HepG2 (cell line): ENCODE data around the gene CCDC154. TPM values are rescaled to one million over a fixed set of nuclear protein-coding genes. Genes with fewer than 3 reads are reported as not detected.

Experiments
- ATAC-seq: fragments of 200-7000 bp; cut with Tn5 transposase; 3 replicates; pipeline ENCODE4 v1.9.1; 2020; ENCODE audit warnings: mild to moderate bottlenecking, moderate library complexity
- BruUV-seq: library from RNA; stranded (reverse); fragments of 400-500 nt; replicated peaks from 2 replicates; lab custom pipeline; 2021; lab: Mats Ljungman, UMichigan
- CTCF ChIA-PET: fragments of 300-600 bp; formaldehyde crosslinking; extraction: SDS; loops from one replicate; lab custom pipeline; 2021; ENCODE audit warnings: low total read pairs, inconsistent platforms, low intra/inter-chr PET ratio; lab: Yijun Ruan, JAX
- POLR2A ChIA-PET: fragments of 350-600 bp; sonication (Branson Sonifier 250); formaldehyde crosslinking; loops from one replicate; lab custom pipeline; 2020; ENCODE audit warnings: antibody characterized with exemption, inconsistent platforms; lab: Yijun Ruan, JAX
- DNase-seq: peaks from one replicate; pipeline ENCODE4 v3.0.0-alpha.2; 2015; ENCODE audit warnings: low spot score
- FAIRE-seq: peaks from 3 replicates; lab custom pipeline; 2011; peaks lifted over from hg19 to GRCh38; lab: Jason Lieb, UNC
- H2AFZ ChIP-seq: one replicate; pipeline ENCODE4 v1.6.1; 2011; ENCODE audit warnings: low read length, inconsistent platforms
- H3K27ac ChIP-seq: fragments of 300-600 bp; 3 replicates; pipeline ENCODE4 v1.8.0; 2011; ENCODE audit warnings: mixed run types, mild to moderate bottlenecking, mixed read lengths, low read length, inconsistent platforms; ENCODE audit not compliant: insufficient read depth; ENCODE audit errors: extremely low read length
- H3K27me3 ChIP-seq, 2 experiments: fragments of 200-600 bp in 1 of 2; 2 replicates in 1 of 2; 3 replicates in 1 of 2; pipeline versions ENCODE4 v1.6.0 to v1.8.0; 2011; ENCODE audit warnings: low read length in 2 of 2, mild to moderate bottlenecking in 2 of 2, moderate library complexity in 2 of 2, inconsistent platforms in 1 of 2; ENCODE audit not compliant: insufficient read depth in 2 of 2, control insufficient read depth in 1 of 2
- H3K36me3 ChIP-seq, 2 experiments: fragments of 200-600 bp in 1 of 2; replicated peaks in 1 of 2; 2 replicates in 1 of 2; 3 replicates in 1 of 2; pipeline versions ENCODE4 v1.5.1 to v1.8.0; 2011; ENCODE audit warnings: low read length in 2 of 2, inconsistent platforms in 1 of 2; ENCODE audit not compliant: insufficient read depth in 2 of 2, control insufficient read depth in 1 of 2
- H3K4me1 ChIP-seq: 2 replicates; pipeline ENCODE4 v1.5.1; 2012; ENCODE audit warnings: low read length, inconsistent platforms; ENCODE audit not compliant: insufficient read depth
- H3K4me2 ChIP-seq: 2 replicates; pipeline ENCODE4 v1.6.0; 2011; ENCODE audit warnings: low read depth, low read length, inconsistent platforms
- H3K4me3 ChIP-seq, 3 experiments: fragments of 200-600 bp in 1 of 3; sonication (generic), shearing (Covaris generic) in 1 of 3; replicated peaks in 1 of 3; 2 replicates each; pipeline ENCODE4 v1.5.1; 2011 to 2016; ENCODE audit warnings: low read length in 3 of 3, inconsistent platforms in 2 of 3, low read depth in 2 of 3, mild to moderate bottlenecking in 2 of 3, control low read depth in 1 of 3, mixed read lengths in 1 of 3; ENCODE audit not compliant: insufficient read depth in 1 of 3
- H3K79me2 ChIP-seq: one replicate; pipeline ENCODE4 v1.6.1; 2011; ENCODE audit warnings: low read length, inconsistent platforms; ENCODE audit not compliant: insufficient read depth
- H3K9ac ChIP-seq: 2 replicates; pipeline ENCODE4 v1.6.0; 2011; ENCODE audit warnings: mild to moderate bottlenecking, low read depth, low read length, inconsistent platforms; ENCODE audit not compliant: insufficient read depth
- H3K9me3 ChIP-seq: 2 replicates; pipeline ENCODE4 v1.5.1; 2012; ENCODE audit warnings: mild to moderate bottlenecking, low read length
- H4K20me1 ChIP-seq: 2 replicates; pipeline ENCODE4 v1.6.0; 2011; ENCODE audit warnings: inconsistent platforms, mild to moderate bottlenecking, low read length, moderate library complexity; ENCODE audit not compliant: insufficient read depth
- ATF7-NPFF ChIP-seq: sonication (generic); formaldehyde crosslinking; IDR thresholded peaks from 2 replicates; pipeline ENCODE4 v1.8.1; 2023; ENCODE audit warnings: mild to moderate bottlenecking, low read depth, missing genetic modification reagents, moderate library complexity
- KDM3A ChIP-seq: IDR thresholded peaks from 2 replicates; pipeline ENCODE4 v1.6.1; 2018; ENCODE audit warnings: low read depth, missing compliant biosample characterization
- PRDM15 ChIP-seq: sonication (generic); formaldehyde crosslinking; IDR thresholded peaks from 2 replicates; pipeline ENCODE4 v1.4.0; 2020; ENCODE audit warnings: missing genetic modification reagents
- SAP130 ChIP-seq: IDR thresholded peaks from 2 replicates; pipeline ENCODE4 v1.6.1; 2016; ENCODE audit warnings: low read depth
- ZFP91 ChIP-seq: sonication (generic); formaldehyde crosslinking; IDR thresholded peaks from 2 replicates; pipeline ENCODE4 v1.9.0; 2022; ENCODE audit warnings: missing genetic modification reagents, mild to moderate bottlenecking, borderline replicate concordance
- ZMYM2 ChIP-seq: sonication (generic); formaldehyde crosslinking; IDR thresholded peaks from 2 replicates; pipeline ENCODE4 v1.8.0; 2022; ENCODE audit warnings: mild to moderate bottlenecking, missing genetic modification reagents
- ZMYM3 ChIP-seq: sonication (generic); formaldehyde crosslinking; IDR thresholded peaks from 2 replicates; pipeline ENCODE4 v1.5.1; 2020; ENCODE audit warnings: mild to moderate bottlenecking, missing genetic modification reagents
- ZNF430 ChIP-seq: sonication (generic); formaldehyde crosslinking; IDR thresholded peaks from 2 replicates; pipeline ENCODE4 v1.9.0; 2021; ENCODE audit warnings: mild to moderate bottlenecking, missing genetic modification reagents
- ZNF501 ChIP-seq: sonication (generic); formaldehyde crosslinking; IDR thresholded peaks from 2 replicates; pipeline ENCODE4 v1.5.1; 2020; ENCODE audit warnings: mild to moderate bottlenecking, moderate library complexity, missing genetic modification reagents
- ZNF770 ChIP-seq: sonication (generic); formaldehyde crosslinking; IDR thresholded peaks from 2 replicates; pipeline ENCODE4 v1.5.0; 2020; ENCODE audit warnings: mild to moderate bottlenecking, missing genetic modification reagents
- WGBS: methylation state at CpG from one replicate; pipeline ENCODE4 v1.1.6; 2017; ENCODE audit warnings: low lambda C conversion rate; 5-methylcytosine and 5-hydroxymethylcytosine counted together
- in situ Hi-C: cut with HindIII; loops from 2 replicates; pipeline ENCODE4 v1.10.0; 2017; ENCODE audit warnings: low pct_unique_long_range_greater_than_20kb; ENCODE audit not compliant: extremely low pct_ligation_motif_present
- intact Hi-C: fragments of 100-400 bp; cut with micrococcal nuclease; formaldehyde crosslinking; loops from one replicate; pipeline ENCODE4 v1.10.0; 2022; ENCODE audit not compliant: unreplicated experiment
- polyA plus RNA-seq, 8 experiments: library from polyadenylated mRNA; depleted of rRNA in 3 of 8; stranded (reverse) in 7 of 8; unstranded in 1 of 8; fragments of >200 nt; fragmentation: Illumina TruSeq in 4 of 8; extraction: Trizol in 4 of 8; gene quantifications; 2 replicates each; pipeline versions ENCODE4 v1.2.1 to v1.2.3, GENCODE V29; 2011 to 2016; ENCODE audit warnings: low read depth in 4 of 8, missing spikeins in 1 of 8, mixed read lengths in 1 of 8; ENCODE audit not compliant: insufficient read depth in 1 of 8
- total RNA-seq, 5 experiments: library from RNA; depleted of rRNA; stranded (reverse); fragments of >200 nt; fragmentation: Illumina TruSeq; extraction: Trizol; gene quantifications; 2 replicates each; pipeline ENCODE4 v1.2.3, GENCODE V29; 2016; ENCODE audit warnings: low read depth in 1 of 5

Gene CCDC154
- total and polyA plus RNA-seq, 2 of the 13 experiments (the other 11 are each of a cell fraction or from before 2014, with no cell fraction given) = 0.92 to 1.5 TPM

GRCh38 chr16:1407753-1408152 is 36.6 kb downstream of the CCDC154 start:
- Histone ChIP-seq H3K27ac (no peak overlapping the region), H3K9ac (0 out of 2 replicates have a peak overlapping the region, but pooled peaks have one; percentile 32), H3K4me1 (peaks cover 7% of the 10 kb centered on the region), H3K27me3 (no peaks in the 10 kb centered on the region), H2AFZ (no peak overlapping the region), H3K36me3 (peaks cover 0 to 2% of the 10 kb centered on the region in 2 experiments; a peak in 4 of 5 replicates), H3K79me2 (peaks cover 5% of the 10 kb centered on the region), H4K20me1 (peaks cover 10% of the 10 kb centered on the region; the same call in 1 of the 2 replicates), H3K4me3 (peak overlapping the region; percentile 22 to 83 (median 57); a peak in 4 of 6 replicates), H3K9me3 (no peaks in the 10 kb centered on the region), H3K4me2 (peak overlapping the region; percentile 68)
- peak; percentile 91 for TF ChIP-seq ZNF770 (CRISPR knock-in tag)
- TF ChIP-seq SAP130 = no peak
- peak; percentile 50; the same call in 1 of the 2 replicates for TF ChIP-seq ZMYM3
- TF ChIP-seq ZNF430 (CRISPR knock-in tag) = 0 out of 2 replicates have a peak, but pooled peaks have one; percentile 24
- TF ChIP-seq ZMYM2 = 0 out of 2 replicates have a peak, but pooled peaks have one; percentile 28
- TF ChIP-seq ZFP91 = 0 out of 2 replicates have a peak, but pooled peaks have one; percentile 52
- peak; percentile 5; the same call in 1 of the 2 replicates for TF ChIP-seq ZNF501
- TF ChIP-seq KDM3A (CRISPR knock-in tag) = no peak
- TF ChIP-seq PRDM15 = no peak
- no peak for TF ChIP-seq ATF7-NPFF (CRISPR knock-in tag)
- BruUV-seq = no TSS peak
- intact Hi-C loops (no loop called here), in situ Hi-C loops (no loop called here)
- ChIA-PET POLR2A (interaction anchor here (0.5 to 1.5 kb wide), 7 partner anchors 13 to 204 kb away, joined by 3 to 6 read pairs (median 3); partner anchors contain the start of gene UQCC4), CTCF (no interaction called here)
- ATAC-seq (no peak; the same call in 2 of the 3 replicates), DNase-seq (no peak), FAIRE-seq (no peak)
- WGBS = 43% methylated on average over 9 of the region's 11 CpGs
